HG03045 (cell line): Measurements from ENCODE around the gene MTCH1.
"Not testable (repeated sequence)": the region's sequence is repeated elsewhere in the genome, so short reads cannot be mapped to it uniquely, and the experiment has no call there.

ENCODE experiments used
- ATAC-seq: cut with Tn5 transposase; IDR thresholded peaks from one replicate; pipeline ENCODE4 v1.9.1; 2021; ENCODE audit warnings: mild to moderate bottlenecking, moderate library complexity; ENCODE audit not compliant: unreplicated experiment

MTCH1 gene

GRCh38 chr6:36999061-36999750 lies 13.2 kb upstream of the MTCH1 start:
- ATAC-seq, result no peak

GRCh38 chr6:36998723-36999038 lies 12.7 kb upstream of the MTCH1 start:
- no peak for ATAC-seq

GRCh38 chr6:36997811-36998722 lies 12.1 kb upstream of the MTCH1 start:
- ATAC-seq, result no peak

GRCh38 chr6:36990401-36990800 lies 4.4 kb upstream of the MTCH1 start:
- ATAC-seq, result not testable (repeated sequence)

- no peak for ATAC-seq
These were observed 3.3 kb upstream of the MTCH1 start for GRCh38 chr6:36989264-36989663.

- ATAC-seq, result no peak
These were observed 680 bp upstream of the MTCH1 start for GRCh38 chr6:36986704-36987047.

- no peak for ATAC-seq
These were observed 584 bp downstream of the MTCH1 start for GRCh38 chr6:36985417-36985807.

GRCh38 chr6:36984581-36985416 lies 1.2 kb downstream of the MTCH1 start:
- no peak for ATAC-seq

- ATAC-seq, result no peak
These were observed 2.5 kb downstream of the MTCH1 start for GRCh38 chr6:36983538-36983937.

- no peak for ATAC-seq
These were observed 4.9 kb downstream of the MTCH1 start for GRCh38 chr6:36980876-36981619.

- no peak for ATAC-seq
These were observed 5.9 kb downstream of the MTCH1 start for GRCh38 chr6:36980129-36980528.

- ATAC-seq, result no peak
These were observed 6.7 kb downstream of the MTCH1 start for GRCh38 chr6:36979347-36979742.

- ATAC-seq, result no peak
These were observed 7.3 kb downstream of the MTCH1 start for GRCh38 chr6:36978421-36979346.

GRCh38 chr6:36977470-36977941 lies 8.5 kb downstream of the MTCH1 start:
- no peak for ATAC-seq

- ATAC-seq, result no peak
These were observed 9.1 kb downstream of the MTCH1 start for GRCh38 chr6:36976931-36977330.

GRCh38 chr6:36976509-36976908 lies 9.5 kb downstream of the MTCH1 start:
- ATAC-seq, result no peak

- ATAC-seq, result no peak
These were observed 10.1 kb downstream of the MTCH1 start for GRCh38 chr6:36976007-36976264.

- no peak for ATAC-seq
These were observed 10.6 kb downstream of the MTCH1 start for GRCh38 chr6:36975231-36976006.

GRCh38 chr6:36973647-36974046 lies 12.3 kb downstream of the MTCH1 start:
- ATAC-seq, result no peak
